NB4 (cell line): ENCODE measurements around the gene AGAP1.

ENCODE experiments used
- DNase-seq: peaks from one replicate; pipeline ENCODE4 v3.0.0; 2010; ENCODE audit warnings: low read depth
- H3K4me3 ChIP-seq: one replicate; pipeline ENCODE4 v1.5.1; 2011; ENCODE audit warnings: mild to moderate bottlenecking, low read depth, low read length, moderate library complexity
- MYC ChIP-seq: IDR thresholded peaks from 2 replicates; pipeline ENCODE4 v1.6.1; 2011; ENCODE audit warnings: low read depth, low read length
- POLR2A ChIP-seq: IDR thresholded peaks from 2 replicates; pipeline ENCODE4 v1.6.1; 2011; ENCODE audit warnings: mild to moderate bottlenecking; ENCODE audit not compliant: insufficient read length; ENCODE audit errors: extremely low read depth
- TF ChIP-seq, protein P1 (sequence below): IDR thresholded peaks from 2 replicates; pipeline ENCODE4 v1.6.1; 2011; ENCODE audit warnings: low read depth, low read length
- TF ChIP-seq, protein P2 (sequence below): IDR thresholded peaks from one replicate; pipeline ENCODE4 v1.5.1; 2012; ENCODE audit warnings: low read depth, low read length

The AGAP1 gene

DNA sequence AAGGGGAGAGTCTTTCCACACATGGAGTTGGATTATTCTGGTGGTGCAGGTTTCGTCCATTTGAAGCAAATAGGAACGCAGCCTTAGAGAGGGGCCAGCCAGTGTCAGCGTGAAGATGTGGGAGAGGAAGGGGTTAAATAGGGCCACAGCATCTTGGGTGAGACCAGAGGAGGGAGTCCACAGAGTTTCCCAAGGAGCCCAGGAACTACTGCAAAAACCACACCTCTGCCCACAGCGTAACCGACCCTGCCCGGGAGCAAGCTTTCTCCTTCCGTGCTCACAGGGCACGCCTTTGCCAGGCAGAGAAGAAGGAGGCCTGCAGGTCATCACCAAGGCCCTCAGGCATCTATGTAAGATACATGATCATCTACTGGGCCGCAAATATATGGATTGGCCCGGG is 314.5 kb downstream of the AGAP1 start:
- no peak for TF ChIP-seq MYC
- TF ChIP-seq, protein P1, sequence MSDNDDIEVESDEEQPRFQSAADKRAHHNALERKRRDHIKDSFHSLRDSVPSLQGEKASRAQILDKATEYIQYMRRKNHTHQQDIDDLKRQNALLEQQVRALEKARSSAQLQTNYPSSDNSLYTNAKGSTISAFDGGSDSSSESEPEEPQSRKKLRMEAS, result no peak
- TF ChIP-seq, protein P2, sequence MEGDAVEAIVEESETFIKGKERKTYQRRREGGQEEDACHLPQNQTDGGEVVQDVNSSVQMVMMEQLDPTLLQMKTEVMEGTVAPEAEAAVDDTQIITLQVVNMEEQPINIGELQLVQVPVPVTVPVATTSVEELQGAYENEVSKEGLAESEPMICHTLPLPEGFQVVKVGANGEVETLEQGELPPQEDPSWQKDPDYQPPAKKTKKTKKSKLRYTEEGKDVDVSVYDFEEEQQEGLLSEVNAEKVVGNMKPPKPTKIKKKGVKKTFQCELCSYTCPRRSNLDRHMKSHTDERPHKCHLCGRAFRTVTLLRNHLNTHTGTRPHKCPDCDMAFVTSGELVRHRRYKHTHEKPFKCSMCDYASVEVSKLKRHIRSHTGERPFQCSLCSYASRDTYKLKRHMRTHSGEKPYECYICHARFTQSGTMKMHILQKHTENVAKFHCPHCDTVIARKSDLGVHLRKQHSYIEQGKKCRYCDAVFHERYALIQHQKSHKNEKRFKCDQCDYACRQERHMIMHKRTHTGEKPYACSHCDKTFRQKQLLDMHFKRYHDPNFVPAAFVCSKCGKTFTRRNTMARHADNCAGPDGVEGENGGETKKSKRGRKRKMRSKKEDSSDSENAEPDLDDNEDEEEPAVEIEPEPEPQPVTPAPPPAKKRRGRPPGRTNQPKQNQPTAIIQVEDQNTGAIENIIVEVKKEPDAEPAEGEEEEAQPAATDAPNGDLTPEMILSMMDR, result no peak
- TF ChIP-seq POLR2A, result no peak

DNA sequence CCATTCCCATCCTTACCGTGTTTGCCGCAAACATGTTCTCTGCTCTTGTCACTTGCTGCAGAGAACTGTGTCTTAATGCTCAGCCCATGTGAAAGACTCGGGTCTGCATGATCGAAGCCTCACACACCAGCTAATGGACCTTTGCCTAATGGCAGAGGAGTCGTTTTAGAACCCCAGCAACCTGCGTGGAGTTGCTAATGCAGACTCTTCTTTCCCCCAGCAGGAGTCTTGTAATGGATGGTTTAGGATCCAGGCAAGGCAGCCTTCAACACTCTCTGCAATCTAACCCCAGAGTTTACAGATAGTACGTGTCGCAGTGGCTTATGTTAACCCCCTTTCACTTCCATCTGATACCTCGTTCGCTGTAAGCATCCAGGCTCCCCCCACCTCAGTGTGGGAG is 316.4 kb downstream of the AGAP1 start:
- DNase-seq, result no peak
- no peak overlapping the region for H3K4me3 ChIP-seq
- no peak for TF ChIP-seq MYC
- TF ChIP-seq, protein P2, result no peak
- TF ChIP-seq, protein P1, result no peak
- TF ChIP-seq POLR2A, result no peak

More for the DNA sequence above, 314.5 kb downstream of the AGAP1 start:
- DNase-seq, result peak; percentile 57
- no peak overlapping the region for H3K4me3 ChIP-seq

DNA sequence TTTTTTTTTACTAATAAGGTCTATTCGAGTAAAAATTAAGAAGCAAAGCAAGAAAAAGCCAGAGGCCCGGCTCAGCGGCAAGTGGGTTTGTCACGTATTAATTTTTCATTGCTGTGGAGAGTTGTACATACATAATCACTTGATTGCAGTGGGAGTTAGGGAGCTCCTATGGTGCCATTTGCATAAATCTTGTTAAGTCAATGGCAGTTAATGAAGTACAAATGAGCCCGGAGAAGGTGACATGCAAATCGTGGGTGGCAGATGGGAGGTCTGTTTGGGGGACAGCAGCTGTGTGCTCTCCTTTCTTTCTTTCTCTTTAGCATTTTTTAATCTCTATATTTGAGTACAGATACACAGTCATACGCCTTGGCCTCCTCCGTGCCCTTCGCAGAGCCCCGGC is 317.0 kb downstream of the AGAP1 start:
- no peak overlapping the region for H3K4me3 ChIP-seq
- DNase-seq, result no peak
- TF ChIP-seq, protein P2, result no peak

DNA sequence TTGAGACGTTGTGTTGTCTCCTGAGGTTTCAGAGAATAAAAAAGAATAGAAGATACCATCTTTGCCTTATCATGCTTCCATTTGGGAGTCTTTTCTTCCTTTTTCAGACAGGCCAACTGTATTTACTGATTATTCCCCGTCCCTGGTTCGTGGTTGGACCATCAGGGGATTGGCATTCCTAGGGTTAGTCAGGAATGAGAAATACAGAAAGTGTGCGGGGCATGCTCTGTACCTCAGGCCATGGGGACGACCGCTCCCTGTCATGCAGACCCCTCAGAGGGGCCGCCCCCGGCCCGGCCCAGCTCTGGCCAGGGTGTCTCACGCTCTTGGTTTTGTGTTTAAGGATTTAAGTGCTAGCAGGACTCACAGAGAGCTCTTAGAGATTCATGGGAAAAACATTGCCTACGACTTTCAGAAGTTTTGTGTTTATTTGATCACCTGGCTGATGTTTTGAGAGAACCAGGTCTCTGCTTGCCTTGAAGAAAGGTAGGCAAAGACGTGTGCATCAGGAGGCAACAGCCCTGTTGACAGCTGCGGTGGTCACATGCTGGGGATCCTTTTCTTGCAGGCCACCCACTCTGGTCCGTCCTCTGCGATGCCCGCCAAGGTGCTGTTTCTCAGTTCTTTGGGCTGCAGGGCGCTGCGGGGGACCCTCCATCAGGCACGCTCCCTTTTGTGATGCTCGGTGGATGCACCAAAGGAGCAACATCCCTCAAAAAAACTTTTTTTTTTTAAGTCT is 317.8 kb downstream of the AGAP1 start:
- no peak for DNase-seq
- TF ChIP-seq POLR2A, result no peak
- TF ChIP-seq MYC, result no peak
- TF ChIP-seq, protein P2, result no peak
- TF ChIP-seq, protein P1, result no peak
- no peak overlapping the region for H3K4me3 ChIP-seq

DNA sequence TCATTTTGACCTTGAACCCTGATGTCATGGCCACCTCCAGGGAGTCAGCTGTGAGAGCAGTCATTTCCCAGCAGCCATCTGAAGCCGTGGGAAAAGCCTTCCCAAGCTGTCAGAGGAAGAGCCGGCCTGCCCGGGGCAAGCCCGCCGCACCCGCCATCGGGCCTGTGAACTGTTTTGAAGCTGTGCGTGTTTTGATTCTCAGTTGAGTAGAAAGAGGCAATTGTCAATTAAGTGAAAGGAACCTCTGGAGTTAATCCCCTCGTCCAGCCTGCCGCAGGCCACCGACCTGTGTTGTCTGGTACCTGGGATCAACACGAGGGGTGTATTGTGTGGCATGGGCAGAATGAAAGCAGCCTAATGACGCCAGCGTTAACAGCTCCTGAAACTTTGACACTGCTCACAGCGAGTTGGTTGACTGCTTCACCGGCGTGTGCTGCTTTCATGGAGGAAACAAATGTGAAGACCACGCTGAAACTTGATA is 318.4 kb downstream of the AGAP1 start:
- no peak for TF ChIP-seq POLR2A
- TF ChIP-seq, protein P1, result no peak
- TF ChIP-seq, protein P2, result no peak
- no peak for TF ChIP-seq MYC
- no peak for DNase-seq
- no peak overlapping the region for H3K4me3 ChIP-seq

DNA sequence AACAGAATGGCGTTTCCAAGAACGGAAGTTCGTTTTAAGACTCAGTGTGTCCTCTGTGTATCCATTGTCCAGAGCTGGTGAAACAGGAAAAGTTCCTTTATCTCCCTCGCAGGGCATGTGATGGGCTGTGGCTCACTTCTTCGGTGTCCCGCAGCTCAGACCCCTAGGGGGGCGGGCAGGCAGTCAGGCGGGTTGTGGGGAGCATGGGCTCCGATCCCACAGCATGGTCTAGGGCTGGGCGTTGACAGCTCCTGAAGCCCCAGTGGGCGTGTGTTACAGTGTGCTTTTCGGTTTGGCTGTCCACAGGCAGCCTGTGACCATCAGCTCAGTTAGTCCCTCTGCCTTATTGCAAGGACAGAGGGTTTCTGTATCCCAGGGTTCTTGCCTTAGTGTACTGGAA is 319.6 kb downstream of the AGAP1 start:
- H3K4me3 ChIP-seq, result no peak overlapping the region
- TF ChIP-seq, protein P2, result no peak
- TF ChIP-seq, protein P1, result no peak
- no peak for TF ChIP-seq POLR2A
- no peak for TF ChIP-seq MYC
- DNase-seq, result no peak
